GM18526 (cell line): ENCODE measurements around the gene DHRS13.

Experiments used
- POLR2A ChIP-seq: IDR thresholded peaks from 3 replicates; pipeline ENCODE4 v1.6.1; 2011; ENCODE audit not compliant: insufficient read length; ENCODE audit errors: extremely low read depth

Gene DHRS13

DNA sequence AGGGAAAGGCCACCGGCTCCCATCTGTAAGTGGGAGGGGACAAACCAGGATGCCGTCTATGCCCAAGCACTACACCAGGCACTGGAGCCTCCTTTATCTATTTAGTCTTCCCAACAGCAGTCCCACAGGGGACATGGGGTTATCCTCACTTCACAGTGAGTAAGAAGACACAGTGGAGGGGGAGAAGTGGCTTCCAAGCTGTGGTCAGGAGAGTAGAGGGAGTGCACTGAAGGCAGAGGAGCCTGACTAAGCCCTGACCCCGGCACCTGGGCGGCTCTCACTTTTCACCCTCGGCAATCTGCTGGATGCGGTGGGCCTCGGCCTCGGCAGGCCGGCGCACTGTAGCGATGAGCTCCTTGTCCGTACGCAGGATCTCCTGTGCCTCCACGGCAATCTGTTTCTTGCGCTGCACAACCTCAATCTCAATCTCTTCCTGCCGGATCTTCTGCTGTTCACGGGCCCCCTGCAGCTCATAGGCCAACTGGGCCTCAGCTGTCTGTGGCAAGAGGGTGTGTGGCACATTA is 21.3 kb downstream of the DHRS13 start:
- no peak for TF ChIP-seq POLR2A

DNA sequence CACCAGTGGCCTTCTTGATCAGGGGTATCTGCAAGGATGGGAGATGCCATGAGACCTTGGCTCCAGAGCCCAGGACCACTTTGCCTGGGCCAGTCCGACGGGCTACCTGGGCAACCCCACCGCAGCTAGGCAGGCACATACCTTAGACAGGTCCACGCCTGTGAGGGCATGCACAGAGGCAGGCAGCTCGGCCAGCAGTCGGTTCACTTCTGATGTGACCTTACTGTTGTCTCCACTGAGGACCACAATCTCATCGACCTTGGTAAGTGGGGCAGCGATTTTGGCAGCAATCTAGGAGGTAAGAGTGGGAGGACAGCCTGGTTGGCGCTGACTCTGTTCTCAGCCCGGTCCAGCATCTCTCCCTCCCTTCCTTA is 22.3 kb downstream of the DHRS13 start:
- TF ChIP-seq POLR2A = no peak

DNA sequence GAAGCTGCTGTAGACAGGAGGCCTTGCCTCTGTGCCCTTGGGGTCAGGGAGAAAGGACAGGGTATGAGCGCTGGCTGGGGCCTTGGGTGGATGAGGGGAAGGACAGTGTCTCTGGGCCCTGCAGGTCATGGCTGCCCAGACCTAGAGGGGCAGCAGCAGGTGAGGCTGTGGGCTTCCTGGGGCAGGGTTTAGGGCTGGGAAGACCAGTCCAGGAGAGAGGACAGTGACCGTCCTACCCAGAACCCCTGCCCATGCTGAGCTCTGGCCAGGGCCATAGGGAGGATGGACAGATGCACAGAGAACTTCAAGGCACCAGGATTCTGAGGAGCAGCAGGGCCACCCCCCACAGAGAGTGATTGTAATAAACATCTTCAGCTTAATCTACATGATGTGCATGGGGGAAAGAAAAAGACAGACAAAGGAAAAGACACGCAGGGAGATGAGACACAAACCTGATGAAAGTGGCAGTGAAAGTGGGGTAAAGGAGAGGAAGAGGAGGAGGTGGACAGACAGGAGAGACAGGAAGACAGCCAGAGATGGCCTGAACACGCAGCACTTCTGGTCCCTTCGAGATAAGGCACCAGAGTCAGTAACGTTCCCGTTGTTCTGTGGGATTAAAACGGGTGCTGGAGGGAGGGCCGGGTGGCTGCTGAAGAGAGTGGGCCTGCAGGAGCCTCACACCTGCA is 22.9 kb downstream of the DHRS13 start:
- no peak for TF ChIP-seq POLR2A

DNA sequence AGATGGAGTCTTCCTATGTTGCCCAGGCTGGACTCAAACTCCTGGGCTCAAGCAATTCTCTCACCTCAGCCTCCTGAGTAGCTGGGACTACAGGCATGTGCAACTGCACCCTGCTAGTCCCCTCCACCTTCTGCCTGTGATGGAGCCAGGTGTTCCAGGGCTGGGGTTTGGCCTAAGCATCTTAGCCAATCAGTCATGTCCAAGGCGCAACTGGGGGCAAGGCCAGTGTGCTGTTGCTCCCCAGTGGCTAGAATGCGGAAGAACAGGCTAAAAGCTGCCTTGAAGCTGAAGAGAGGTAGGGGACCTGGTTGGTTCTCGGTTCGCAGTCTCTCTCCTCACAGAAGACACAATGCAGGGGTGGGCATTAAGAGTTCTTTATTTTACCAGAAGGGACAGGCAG is 23.9 kb downstream of the DHRS13 start:
- TF ChIP-seq POLR2A = no peak

DNA sequence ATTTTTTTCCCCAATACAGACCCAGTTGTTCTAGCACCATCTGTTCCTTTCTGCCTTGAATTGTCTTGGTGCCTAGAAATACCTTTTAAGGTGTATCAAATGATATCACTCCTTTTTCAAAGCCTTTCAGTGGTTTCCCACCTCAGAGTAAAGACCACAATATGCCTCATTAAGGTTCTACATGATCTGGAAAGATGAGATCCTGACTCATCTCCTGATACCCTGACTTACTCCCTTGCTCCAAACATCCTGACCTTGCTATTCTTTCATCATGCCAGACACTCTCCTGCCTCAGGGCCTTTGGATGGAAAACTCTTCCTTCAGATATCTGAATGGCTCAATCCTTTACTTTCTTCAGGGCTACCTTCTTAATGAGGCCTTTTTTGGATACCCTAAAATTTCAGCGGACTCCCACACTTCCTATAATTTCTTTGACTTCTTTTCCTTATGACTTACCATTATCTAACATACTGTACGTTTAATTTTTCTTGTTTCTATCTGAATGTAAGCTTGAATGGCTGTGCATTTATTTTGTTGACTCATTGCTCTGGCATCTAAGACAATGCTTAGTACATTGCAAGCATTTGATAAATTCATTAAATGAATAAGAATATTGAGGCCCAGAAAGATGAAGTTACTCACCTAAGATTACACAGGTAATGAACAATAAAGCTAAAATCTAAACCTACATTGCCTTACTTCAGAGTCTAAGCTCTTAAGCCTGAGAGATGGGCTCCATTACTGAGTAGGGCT is 24.5 kb downstream of the DHRS13 start:
- TF ChIP-seq POLR2A = no peak

DNA sequence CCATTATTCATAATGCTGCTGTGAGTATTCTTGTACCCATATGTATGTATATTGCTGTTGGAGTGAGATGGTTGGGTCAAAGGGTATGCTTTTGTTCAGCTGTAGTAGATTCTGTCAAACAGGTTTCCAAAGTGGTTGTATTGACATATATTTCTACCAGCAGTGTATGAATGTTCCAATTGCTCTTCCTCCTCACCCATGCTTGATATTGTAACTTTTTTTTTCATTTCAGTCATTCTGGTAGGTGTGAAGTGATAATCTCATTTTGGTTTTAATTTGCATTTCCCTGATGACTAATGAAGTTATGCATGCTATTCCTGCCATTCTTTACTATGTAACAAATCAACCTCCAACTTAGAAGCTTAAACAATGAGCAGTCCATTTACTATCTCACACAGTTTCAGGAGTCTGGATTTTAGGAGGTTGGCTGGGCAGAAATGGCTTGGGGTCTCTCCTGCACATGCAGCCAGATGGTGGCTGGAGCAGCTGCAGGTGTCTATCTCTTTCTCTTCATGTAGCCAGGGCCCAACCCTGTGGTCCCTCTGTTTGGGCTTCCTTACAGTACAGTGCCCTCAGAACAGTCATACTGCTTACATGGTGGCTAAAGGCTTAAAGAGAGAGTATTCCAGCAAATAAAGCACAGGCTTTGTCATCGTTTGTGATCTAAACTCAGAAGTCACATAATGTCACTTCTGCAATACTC is 26.9 kb downstream of the DHRS13 start:
- no peak for TF ChIP-seq POLR2A

DNA sequence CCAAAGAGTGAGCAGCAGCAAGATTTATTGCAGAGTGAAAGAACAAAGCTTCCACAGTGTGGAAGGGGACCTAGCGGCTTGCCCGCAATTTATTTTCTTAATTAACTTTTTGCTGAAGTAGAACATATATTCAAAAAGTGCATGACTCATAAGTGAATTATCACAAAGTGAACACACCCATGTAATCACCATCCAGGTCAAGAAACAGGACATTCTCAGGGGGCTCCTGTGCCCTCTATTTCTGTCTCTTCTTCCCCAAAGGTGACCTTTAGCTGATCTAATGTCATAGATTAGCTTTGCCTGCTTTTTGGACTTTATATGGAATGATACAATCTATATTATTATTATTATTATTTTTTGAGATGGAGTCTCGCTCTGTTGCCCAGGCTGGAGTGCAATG is 28.1 kb downstream of the DHRS13 start:
- no peak for TF ChIP-seq POLR2A

DNA sequence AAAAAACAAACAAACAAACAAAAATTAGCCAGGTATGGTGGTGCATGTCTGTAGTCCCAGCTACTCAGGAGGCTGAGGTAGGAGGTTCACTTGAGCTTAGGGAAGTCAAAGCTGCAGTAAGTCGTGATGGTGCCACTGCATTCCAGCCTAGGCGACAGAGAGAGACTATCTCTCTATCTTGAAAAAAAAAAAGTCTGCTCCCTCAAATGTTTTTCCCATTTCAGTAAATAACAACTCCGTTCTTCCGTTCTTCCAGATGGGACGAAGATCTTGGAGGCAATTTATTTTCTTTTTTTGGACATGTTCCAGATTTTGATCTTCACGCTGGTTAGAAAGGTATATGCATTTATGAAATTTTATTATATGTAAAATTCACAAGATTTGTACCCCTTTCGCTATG is 29.0 kb downstream of the DHRS13 start:
- no peak for TF ChIP-seq POLR2A

DNA sequence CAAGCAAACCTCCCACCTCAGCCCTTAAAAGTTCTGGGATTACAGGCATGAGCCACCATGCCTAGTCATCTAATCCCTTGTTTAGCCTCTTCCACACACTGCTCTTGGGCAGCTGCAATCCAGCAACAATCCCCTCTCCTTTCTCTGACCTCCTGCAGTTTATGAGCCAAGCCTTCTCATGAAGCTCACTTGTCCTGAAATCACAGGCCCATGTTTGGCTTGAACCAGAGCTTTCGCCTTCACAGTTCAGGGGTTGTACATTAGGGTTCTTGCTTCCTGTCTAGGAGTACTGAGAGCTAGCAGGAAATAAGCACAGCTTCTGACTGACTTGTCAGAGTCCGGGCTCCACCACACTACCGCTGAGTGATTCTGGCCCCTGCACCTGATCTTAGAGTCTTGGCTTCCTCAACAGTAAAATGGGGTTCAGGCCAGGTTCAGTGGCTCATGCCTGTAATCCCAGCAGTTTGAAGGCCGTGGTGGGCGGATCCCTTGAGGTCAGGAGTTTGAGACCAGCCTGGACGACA is 31.8 kb downstream of the DHRS13 start:
- no peak for TF ChIP-seq POLR2A

DNA sequence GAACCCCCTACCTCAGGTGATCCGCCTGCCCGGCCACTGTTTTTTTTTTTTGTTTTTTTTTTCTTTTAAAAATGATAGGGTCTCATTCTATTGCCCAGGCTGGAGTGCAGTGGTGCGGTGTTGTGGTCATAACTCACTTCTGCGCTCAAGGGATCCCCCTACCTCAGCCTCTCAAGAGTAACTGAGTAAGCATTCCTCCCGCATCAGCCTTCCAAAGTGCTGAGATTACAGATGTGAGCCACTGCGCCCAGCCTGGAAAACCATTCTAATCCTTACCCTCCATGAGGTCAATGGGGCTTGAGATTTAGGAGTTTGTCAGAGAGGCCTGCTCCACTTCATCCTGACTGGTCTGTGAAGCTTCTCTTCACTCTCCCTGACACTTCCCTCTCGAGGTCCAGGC is 35.6 kb downstream of the DHRS13 start:
- no peak for TF ChIP-seq POLR2A

DNA sequence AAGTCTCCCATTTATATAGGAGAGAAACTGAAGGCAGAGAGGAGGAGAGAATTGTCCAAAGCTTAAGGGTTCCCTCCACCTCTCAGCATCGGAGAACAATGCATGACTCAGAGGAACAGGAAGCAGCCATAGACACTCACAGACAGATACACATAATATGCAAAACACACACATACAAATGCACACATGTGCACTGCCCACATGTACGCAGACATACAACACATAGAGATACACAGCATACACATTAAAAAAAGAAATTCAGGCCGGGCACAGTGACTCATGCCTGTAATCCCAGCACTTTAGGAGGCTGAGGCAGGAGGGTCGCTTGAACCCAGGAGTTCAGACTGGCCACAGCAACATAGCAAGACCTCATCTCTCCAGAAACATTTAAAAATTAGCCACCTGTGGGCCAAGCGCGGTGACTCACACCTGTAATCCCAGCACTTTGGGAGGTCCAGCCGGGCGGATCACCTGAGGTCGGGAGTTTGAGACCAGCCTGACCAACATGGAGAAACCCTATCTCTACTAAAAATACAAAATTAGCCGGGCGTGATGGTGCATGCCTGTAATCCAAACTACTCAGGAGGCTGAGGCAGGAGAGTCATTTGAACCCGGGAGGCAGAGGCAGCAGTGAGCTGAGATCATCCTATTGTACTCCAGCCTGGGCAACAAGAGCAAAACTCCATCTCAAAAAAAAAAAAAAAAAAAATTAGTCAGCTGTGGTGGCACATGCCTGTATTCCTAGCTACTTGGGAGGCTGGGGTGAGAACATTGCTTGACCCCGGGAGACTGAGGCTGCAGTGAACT is 36.7 kb downstream of the DHRS13 start:
- TF ChIP-seq POLR2A = no peak

DNA sequence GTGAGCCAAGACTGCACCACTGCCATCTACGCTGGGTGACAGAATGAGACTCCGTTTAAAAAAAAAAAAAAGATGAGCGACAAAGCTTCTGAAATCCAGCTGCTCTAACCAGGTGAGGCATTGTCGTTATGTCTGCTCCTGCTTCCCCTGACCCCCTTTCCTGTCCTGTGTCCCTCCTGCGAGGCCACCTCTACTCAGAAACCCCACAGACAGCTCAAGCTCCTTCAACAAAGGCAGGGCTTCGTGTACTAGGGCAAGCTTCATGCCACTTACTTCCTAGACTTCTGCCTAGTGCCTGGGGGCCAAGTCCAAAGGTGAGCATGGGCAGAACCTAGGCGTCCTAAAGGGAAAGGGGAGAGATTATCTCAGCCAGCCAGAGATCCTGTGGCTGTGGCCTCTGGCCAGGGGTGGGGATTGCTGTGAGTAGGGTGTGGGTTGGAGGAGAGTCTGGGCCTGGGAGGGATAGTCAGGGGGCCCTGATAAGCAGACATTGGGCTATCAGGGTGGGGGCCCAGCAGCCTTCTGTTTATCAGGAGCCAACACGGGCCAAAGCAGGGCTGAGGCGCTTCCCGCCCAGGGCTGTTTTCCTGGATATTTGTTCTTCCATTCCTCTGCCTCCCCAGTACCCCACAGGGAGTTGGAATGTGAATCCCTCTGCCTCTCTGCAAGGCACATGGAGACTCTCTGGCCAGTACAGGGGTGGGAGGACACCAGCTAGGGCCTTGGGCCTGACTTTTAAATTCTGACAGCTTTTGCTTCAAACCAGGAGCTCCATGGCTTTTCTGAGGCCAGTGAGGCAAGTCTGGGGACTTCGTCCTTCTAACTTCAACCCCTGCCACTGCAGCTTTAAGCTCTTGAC is 37.7 kb downstream of the DHRS13 start:
- no peak for TF ChIP-seq POLR2A

DNA sequence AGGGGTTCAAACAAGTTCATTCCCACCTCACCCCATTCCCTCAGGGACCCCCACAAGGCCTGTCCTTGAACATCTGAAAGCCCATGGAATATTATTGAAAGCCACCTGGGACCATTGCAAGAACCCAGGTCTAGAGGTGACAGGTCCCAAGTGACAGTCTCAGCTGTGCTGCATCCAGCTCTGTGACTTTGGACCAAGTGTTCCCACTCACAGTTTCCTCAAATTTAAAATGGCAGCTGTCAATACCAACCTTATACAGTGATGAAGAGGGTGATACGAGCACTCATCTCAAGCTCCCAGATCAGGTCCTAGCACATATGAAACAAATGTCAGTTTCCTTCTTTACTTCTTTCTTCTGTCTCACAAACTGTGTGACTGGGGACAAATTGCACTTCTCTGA is 38.9 kb downstream of the DHRS13 start:
- TF ChIP-seq POLR2A = no peak

DNA sequence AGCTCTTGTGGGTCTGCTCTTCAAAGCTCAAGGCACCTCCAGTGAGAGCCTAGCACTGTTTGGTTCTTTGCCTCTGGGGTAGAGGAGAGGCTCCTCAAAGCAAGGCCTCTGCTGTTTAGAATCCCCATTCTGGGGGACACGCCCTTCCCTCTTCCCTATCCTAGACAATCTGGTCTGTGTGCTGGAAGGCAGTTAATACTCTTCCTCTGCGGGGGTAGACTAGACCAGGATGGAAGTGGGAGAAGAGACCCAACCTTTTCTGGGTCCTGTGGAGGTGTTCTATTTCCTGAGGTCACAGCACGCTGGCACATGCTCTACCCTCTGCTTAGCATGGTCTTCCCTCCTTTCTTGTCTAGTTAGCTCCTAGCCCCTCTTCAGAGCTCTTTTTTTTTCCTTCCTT is 40.3 kb downstream of the DHRS13 start:
- no peak for TF ChIP-seq POLR2A

DNA sequence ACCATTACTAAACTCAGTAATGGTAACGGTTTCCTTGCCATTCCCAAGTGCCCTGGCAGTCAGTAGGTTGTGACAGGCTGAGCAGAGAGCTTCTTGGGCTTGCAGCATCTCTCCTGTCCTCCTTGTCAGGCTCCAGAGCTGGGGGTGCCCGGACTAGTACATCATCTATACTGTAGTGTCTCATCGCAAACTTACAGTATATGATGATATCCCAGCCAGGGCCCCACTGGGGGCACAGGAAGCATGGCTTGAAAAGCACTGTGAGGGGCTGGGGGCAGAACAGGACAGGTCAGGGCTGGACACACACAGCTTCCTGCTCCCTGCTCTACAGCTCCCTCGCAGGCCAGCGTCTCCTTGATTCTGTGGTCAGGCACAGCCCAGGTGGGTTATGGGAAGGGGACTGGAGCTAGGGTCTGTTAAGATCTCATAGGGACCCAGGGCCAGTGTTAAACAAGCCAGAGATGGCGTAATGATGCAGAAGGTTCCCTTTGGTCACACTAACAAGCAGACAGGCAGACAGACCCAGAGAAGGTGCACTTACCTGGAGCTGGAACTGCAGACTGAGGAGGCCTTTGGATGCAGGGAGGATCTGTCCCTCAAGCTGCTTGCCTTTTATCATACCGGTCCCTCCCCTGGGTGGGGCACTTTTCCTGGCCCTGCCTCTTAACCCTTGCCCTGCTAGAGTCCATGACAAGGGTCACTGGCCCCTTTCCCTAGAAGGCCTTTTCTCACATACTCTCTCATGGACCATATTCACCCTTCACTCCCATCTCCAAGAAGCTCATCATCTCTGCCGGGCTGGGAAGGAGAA is 41.3 kb downstream of the DHRS13 start:
- no peak for TF ChIP-seq POLR2A
